WTC11 (cell line): ENCODE results near the gene RECQL5. TPM values are rescaled to one million over a fixed set of nuclear protein-coding genes. Genes with fewer than 3 reads are reported as not detected.

Source experiments
- ATAC-seq: fragments of 200-7000 bp; cut with Tn5 transposase; 2 replicates; pipeline ENCODE4 v1.10.0; 2021; ENCODE audit warnings: mild to moderate bottlenecking, moderate library complexity
- CTCF ChIA-PET: fragments of 300-600 bp; sonication (Branson Sonifier 250); formaldehyde crosslinking; loops from one replicate; lab custom pipeline; 2021; ENCODE audit warnings: antibody characterized with exemption; lab: Charles Lee
- POLR2A ChIA-PET: fragments of 350-600 bp; sonication (Branson Sonifier 250); formaldehyde crosslinking; loops from one replicate; lab custom pipeline; 2021; ENCODE audit warnings: antibody characterized with exemption; lab: Charles Lee
- DNase-seq: peaks from one replicate; pipeline ENCODE4 v3.0.0; 2021; ENCODE audit warnings: low spot score
- H3K27ac Mint-ChIP-seq: 2 replicates; pipeline ENCODE4 v1.8.0; 2021; ENCODE audit warnings: mixed read lengths
- H3K27me3 Mint-ChIP-seq: 2 replicates; pipeline ENCODE4 v1.8.0; 2021; ENCODE audit warnings: low read depth, mild to moderate bottlenecking, moderate library complexity, mixed read lengths
- H3K36me3 Mint-ChIP-seq: 2 replicates; pipeline ENCODE4 v1.8.0; 2021; ENCODE audit warnings: mixed read lengths
- H3K4me1 Mint-ChIP-seq: 2 replicates; pipeline ENCODE4 v1.8.0; 2022; ENCODE audit warnings: mixed read lengths
- H3K4me3 Mint-ChIP-seq: 2 replicates; pipeline ENCODE4 v1.8.0; 2021; ENCODE audit warnings: mild to moderate bottlenecking, moderate library complexity, mixed read lengths
- H3K9me3 Mint-ChIP-seq: 2 replicates; pipeline ENCODE4 v1.8.0; 2021; ENCODE audit warnings: mixed read lengths
- ATF1 ChIP-seq: sonication (generic); formaldehyde crosslinking; IDR thresholded peaks from 2 replicates; pipeline ENCODE4 v1.8.1; 2023; ENCODE audit warnings: mild to moderate bottlenecking, moderate library complexity, missing genetic modification reagents
- CREB1 ChIP-seq: sonication (generic); formaldehyde crosslinking; IDR thresholded peaks from 2 replicates; pipeline ENCODE4 v1.8.0; 2023; ENCODE audit warnings: mild to moderate bottlenecking, missing genetic modification reagents
- ELF4 ChIP-seq: sonication (generic); formaldehyde crosslinking; IDR thresholded peaks from 2 replicates; pipeline ENCODE4 v1.8.1; 2022; ENCODE audit warnings: low read depth, mild to moderate bottlenecking, moderate library complexity, missing genetic modification reagents
- ESRRA ChIP-seq: sonication (generic); formaldehyde crosslinking; IDR thresholded peaks from 2 replicates; pipeline ENCODE4 v1.8.1; 2022; ENCODE audit warnings: mild to moderate bottlenecking, missing genetic modification reagents, borderline replicate concordance
- FOXJ3 ChIP-seq: sonication (generic); formaldehyde crosslinking; IDR thresholded peaks from 2 replicates; pipeline ENCODE4 v1.9.0; 2021; ENCODE audit warnings: missing genetic modification reagents, mild to moderate bottlenecking, borderline replicate concordance
- GABPB1 ChIP-seq: sonication (generic); formaldehyde crosslinking; IDR thresholded peaks from 2 replicates; pipeline ENCODE4 v1.8.1; 2023; ENCODE audit warnings: mild to moderate bottlenecking, missing genetic modification reagents
- GRHL2 ChIP-seq: fragments of 250-450 bp; sonication (Bioruptor Pico); IDR thresholded peaks from 2 replicates; pipeline ENCODE4 v1.8.0; 2022; ENCODE audit warnings: mild to moderate bottlenecking, moderate library complexity; ENCODE audit not compliant: insufficient replicate concordance, severe bottlenecking
- KAT7 ChIP-seq: sonication (generic); formaldehyde crosslinking; IDR thresholded peaks from 2 replicates; pipeline ENCODE4 v1.8.1; 2023; ENCODE audit warnings: missing genetic modification reagents, mild to moderate bottlenecking, borderline replicate concordance
- MXD4 ChIP-seq: fragments of 250-450 bp; sonication (Bioruptor Pico); IDR thresholded peaks from 2 replicates; pipeline ENCODE4 v1.8.0; 2021; ENCODE audit warnings: mild to moderate bottlenecking, moderate library complexity, borderline replicate concordance
- MYBL2 ChIP-seq: sonication (generic); formaldehyde crosslinking; IDR thresholded peaks from 2 replicates; pipeline ENCODE4 v1.8.1; 2023; ENCODE audit warnings: mild to moderate bottlenecking, moderate library complexity, missing genetic modification reagents
- TCF7 ChIP-seq: sonication (generic); formaldehyde crosslinking; IDR thresholded peaks from 2 replicates; pipeline ENCODE4 v1.8.0; 2022; ENCODE audit warnings: mild to moderate bottlenecking, low read depth, missing genetic modification reagents, moderate library complexity
- TEAD1 ChIP-seq: sonication (generic); formaldehyde crosslinking; IDR thresholded peaks from 2 replicates; pipeline ENCODE4 v1.8.0; 2022; ENCODE audit warnings: mild to moderate bottlenecking, missing genetic modification reagents
- total RNA-seq: library from RNA; stranded (reverse); gene quantifications from 3 replicates; pipeline ENCODE4 v1.2.3, GENCODE V29; 2021
- TF ChIP-seq, protein P1 (sequence below): sonication (generic); formaldehyde crosslinking; conservative IDR thresholded peaks from 2 replicates; pipeline ENCODE4 v1.8.1; 2023; ENCODE audit warnings: mild to moderate bottlenecking, low read depth, missing genetic modification reagents, moderate library complexity
- TF ChIP-seq, protein P2 (sequence below): sonication (generic); formaldehyde crosslinking; IDR thresholded peaks from 2 replicates; pipeline ENCODE4 v1.8.0; 2022; ENCODE audit warnings: mild to moderate bottlenecking, missing genetic modification reagents
- TF ChIP-seq, protein P3 (sequence below): sonication (generic); formaldehyde crosslinking; IDR thresholded peaks from 2 replicates; pipeline ENCODE4 v1.8.1; 2022; ENCODE audit warnings: low read depth, missing genetic modification reagents, borderline replicate concordance
- TF ChIP-seq, protein P4 (sequence below): sonication (generic); formaldehyde crosslinking; IDR thresholded peaks from 2 replicates; pipeline ENCODE4 v1.8.1; 2023; ENCODE audit warnings: mild to moderate bottlenecking, missing genetic modification reagents, moderate library complexity
- TF ChIP-seq, protein P5 (sequence below): sonication (generic); formaldehyde crosslinking; IDR thresholded peaks from 2 replicates; pipeline ENCODE4 v1.8.1; 2022; ENCODE audit warnings: missing genetic modification reagents, borderline replicate concordance

RECQL5 gene
- total RNA-seq, 1 experiment from 2014 or later, result 51.0 TPM

DNA sequence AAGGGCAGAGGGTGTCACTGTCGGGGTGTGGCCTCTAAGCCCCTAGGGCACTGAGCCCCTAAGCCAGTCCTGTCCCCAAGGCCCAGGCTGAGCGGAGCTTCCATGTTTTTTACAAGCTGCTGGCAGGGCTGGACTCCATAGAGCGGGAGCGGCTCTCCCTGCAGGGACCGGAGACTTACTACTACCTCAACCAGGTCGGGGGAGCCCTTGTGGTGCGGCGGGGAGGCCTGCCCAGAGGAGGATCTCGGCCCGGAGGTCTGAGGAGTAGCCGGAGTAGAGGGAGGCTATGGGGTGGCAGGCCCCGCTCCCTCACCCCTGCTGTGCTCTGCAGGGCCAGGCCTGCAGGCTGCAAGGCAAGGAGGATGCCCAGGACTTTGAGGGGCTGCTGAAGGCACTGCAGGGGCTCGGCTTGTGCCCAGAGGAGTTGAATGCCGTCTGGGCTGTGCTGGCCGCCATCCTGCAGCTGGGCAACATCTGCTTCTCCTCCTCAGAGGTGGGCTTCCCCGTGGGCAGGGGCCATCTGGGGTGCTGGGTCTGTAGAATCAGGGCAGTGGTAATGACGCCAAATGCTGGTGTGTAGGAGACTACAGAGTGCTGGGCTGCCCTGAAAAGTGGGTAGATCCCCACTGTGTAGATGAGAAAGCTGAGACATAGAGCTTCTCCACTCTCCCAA, 74.5 kb downstream of the RECQL5 start (continued):
- TF ChIP-seq, protein P1, sequence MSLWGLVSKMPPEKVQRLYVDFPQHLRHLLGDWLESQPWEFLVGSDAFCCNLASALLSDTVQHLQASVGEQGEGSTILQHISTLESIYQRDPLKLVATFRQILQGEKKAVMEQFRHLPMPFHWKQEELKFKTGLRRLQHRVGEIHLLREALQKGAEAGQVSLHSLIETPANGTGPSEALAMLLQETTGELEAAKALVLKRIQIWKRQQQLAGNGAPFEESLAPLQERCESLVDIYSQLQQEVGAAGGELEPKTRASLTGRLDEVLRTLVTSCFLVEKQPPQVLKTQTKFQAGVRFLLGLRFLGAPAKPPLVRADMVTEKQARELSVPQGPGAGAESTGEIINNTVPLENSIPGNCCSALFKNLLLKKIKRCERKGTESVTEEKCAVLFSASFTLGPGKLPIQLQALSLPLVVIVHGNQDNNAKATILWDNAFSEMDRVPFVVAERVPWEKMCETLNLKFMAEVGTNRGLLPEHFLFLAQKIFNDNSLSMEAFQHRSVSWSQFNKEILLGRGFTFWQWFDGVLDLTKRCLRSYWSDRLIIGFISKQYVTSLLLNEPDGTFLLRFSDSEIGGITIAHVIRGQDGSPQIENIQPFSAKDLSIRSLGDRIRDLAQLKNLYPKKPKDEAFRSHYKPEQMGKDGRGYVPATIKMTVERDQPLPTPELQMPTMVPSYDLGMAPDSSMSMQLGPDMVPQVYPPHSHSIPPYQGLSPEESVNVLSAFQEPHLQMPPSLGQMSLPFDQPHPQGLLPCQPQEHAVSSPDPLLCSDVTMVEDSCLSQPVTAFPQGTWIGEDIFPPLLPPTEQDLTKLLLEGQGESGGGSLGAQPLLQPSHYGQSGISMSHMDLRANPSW (CRISPR knock-in tag), result no peak
- no peak for TF ChIP-seq TEAD1 (CRISPR knock-in tag)

DNA sequence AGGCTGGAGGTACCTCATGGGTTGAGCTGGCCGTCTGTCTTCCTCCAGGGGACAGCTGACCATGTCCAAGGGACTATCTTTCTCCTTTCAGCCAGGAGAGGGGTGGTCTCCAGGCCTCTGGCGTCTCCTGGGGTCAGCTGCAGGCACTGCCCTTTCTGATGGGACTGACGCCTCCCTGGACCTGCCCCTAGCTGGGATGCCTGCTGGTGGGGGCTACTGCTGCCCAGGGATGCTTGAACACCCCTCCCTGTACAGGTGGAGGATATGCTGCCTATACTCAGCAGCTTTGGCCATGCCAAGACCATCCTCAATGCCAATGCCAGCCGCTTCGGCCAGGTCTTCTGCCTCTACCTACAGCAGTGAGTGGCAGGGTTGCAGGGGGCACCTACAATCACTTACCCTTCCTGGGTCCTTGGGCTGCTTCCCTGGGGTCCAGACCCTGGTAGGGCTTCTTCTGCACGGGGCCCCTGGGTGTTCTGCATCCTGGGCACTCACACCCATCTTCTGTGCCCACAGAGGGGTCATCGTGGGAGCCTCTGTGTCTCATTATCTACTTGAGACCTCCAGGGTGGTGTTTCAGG, 75.1 kb downstream of the RECQL5 start:
- TF ChIP-seq MYBL2 (CRISPR knock-in tag) (no peak), GABPB1 (no peak), CREB1 (CRISPR knock-in tag) (no peak), ATF1 (no peak), GRHL2 (CRISPR knock-in tag) (no peak), MXD4 (CRISPR knock-in tag) (no peak), TCF7 (CRISPR knock-in tag) (no peak), ESRRA (no peak), ELF4 (CRISPR knock-in tag) (no peak), KAT7 (CRISPR knock-in tag) (no peak), FOXJ3 (CRISPR knock-in tag) (no peak)
- TF ChIP-seq, protein P2, sequence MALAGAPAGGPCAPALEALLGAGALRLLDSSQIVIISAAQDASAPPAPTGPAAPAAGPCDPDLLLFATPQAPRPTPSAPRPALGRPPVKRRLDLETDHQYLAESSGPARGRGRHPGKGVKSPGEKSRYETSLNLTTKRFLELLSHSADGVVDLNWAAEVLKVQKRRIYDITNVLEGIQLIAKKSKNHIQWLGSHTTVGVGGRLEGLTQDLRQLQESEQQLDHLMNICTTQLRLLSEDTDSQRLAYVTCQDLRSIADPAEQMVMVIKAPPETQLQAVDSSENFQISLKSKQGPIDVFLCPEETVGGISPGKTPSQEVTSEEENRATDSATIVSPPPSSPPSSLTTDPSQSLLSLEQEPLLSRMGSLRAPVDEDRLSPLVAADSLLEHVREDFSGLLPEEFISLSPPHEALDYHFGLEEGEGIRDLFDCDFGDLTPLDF (CRISPR knock-in tag), result no peak
- TF ChIP-seq, protein P3, sequence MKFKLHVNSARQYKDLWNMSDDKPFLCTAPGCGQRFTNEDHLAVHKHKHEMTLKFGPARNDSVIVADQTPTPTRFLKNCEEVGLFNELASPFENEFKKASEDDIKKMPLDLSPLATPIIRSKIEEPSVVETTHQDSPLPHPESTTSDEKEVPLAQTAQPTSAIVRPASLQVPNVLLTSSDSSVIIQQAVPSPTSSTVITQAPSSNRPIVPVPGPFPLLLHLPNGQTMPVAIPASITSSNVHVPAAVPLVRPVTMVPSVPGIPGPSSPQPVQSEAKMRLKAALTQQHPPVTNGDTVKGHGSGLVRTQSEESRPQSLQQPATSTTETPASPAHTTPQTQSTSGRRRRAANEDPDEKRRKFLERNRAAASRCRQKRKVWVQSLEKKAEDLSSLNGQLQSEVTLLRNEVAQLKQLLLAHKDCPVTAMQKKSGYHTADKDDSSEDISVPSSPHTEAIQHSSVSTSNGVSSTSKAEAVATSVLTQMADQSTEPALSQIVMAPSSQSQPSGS (CRISPR knock-in tag), result no peak
- DNase-seq (no peak), ATAC-seq (no peak)
- CTCF ChIA-PET, result interaction anchor here (0.6 to 8.9 kb wide), 10 partner anchors 9 to 239 kb away, joined by 3 to 61 read pairs (median 4); partner anchors contain the start of genes SMIM5 and TSEN54
- no peak overlapping the region for H3K4me3 Mint-ChIP-seq
- H3K4me1 Mint-ChIP-seq, result peaks cover 5% of the 10 kb centered on the region
- POLR2A ChIA-PET, result no interaction called here
- peaks cover 15% of the 10 kb centered on the region for H3K27me3 Mint-ChIP-seq
- H3K36me3 Mint-ChIP-seq, result no peaks in the 10 kb centered on the region
- no peak overlapping the region for H3K27ac Mint-ChIP-seq
- no peaks in the 10 kb centered on the region for H3K9me3 Mint-ChIP-seq

DNA sequence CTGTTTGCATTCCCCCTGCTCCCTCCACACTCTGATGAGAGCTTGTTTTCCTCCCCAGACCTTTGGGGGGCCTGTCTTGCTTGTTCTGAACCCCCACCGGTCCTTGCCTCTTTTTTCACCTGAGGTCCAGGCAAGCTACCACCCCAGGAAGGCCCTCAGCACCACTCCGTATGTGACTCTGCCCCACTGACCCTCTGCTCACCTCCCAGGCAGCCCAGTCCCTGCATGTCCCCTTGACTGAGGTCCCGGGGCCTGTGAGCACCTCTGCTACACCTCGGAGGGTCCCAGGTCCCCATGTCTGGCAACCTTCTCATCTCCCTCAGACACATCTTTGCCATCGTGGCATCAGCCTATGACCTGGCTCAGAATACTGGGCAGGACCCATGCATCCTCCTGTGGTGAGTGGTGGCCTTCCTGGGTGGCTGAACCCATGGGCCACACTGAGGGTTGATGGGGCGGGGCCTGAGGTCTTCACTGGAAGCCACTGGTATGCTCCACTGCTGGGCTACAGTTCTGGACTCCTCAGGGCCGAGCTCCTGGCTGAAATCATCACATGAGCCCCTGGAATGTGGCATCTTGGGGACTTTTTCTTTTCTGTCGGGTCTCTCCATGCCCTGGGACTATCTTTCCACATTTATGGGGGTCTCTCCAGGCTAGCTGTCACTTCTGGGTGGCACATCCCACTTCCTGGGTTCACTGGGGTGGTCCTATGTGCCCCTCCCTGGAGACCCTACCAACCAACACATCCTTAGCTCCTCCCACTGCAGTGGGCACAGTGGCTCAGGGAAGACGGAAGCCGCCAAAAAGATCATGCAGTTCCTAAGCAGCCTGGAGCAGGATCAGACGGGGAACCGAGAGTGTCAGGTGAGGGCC, 75.9 kb downstream of the RECQL5 start:
- Mint-ChIP-seq H3K9me3 (peaks cover 1% of the 10 kb centered on the region), H3K27me3 (peaks cover 19% of the 10 kb centered on the region), H3K4me1 (peaks cover 5% of the 10 kb centered on the region), H3K36me3 (peaks cover under 1% of the 10 kb centered on the region; the same call in 1 of the 2 replicates), H3K27ac (peak overlapping the region; percentile 28; the same call in 1 of the 2 replicates), H3K4me3 (peak overlapping the region; percentile 8)
- DNase-seq, result no peak
- ChIA-PET POLR2A (no interaction called here), CTCF (interaction anchor here (0.6 to 8.9 kb wide), 15 partner anchors 10 to 239 kb away, joined by 3 to 61 read pairs (median 3); partner anchors contain the start of genes LLGL2, SMIM5 and TSEN54)
- ATAC-seq, result no peak
- TF ChIP-seq, protein P4, sequence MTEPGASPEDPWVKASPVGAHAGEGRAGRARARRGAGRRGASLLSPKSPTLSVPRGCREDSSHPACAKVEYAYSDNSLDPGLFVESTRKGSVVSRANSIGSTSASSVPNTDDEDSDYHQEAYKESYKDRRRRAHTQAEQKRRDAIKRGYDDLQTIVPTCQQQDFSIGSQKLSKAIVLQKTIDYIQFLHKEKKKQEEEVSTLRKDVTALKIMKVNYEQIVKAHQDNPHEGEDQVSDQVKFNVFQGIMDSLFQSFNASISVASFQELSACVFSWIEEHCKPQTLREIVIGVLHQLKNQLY (CRISPR knock-in tag), result no peak
- TF ChIP-seq, protein P5, sequence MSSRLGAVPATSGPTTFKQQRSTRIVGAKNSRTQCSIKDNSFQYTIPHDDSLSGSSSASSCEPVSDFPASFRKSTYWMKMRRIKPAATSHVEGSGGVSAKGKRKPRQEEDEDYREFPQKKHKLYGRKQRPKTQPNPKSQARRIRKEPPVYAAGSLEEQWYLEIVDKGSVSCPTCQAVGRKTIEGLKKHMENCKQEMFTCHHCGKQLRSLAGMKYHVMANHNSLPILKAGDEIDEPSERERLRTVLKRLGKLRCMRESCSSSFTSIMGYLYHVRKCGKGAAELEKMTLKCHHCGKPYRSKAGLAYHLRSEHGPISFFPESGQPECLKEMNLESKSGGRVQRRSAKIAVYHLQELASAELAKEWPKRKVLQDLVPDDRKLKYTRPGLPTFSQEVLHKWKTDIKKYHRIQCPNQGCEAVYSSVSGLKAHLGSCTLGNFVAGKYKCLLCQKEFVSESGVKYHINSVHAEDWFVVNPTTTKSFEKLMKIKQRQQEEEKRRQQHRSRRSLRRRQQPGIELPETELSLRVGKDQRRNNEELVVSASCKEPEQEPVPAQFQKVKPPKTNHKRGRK, result no peak
- TF ChIP-seq, protein P3 (CRISPR knock-in tag), result no peak
- TF ChIP-seq CREB1 (CRISPR knock-in tag), result no peak
